ENCODE measurements around the gene ACOT7. TPM values are rescaled to one million over a fixed set of nuclear protein-coding genes. Genes with fewer than 3 reads are reported as not detected.

ACOT7 gene
- total RNA-seq, 1 experiment from 2014 or later, result 151 TPM

- DNase-seq (ENCODE audit: low spot score) (no peak), ATAC-seq (no peak)
- no peak overlapping the region for H3K27ac Mint-ChIP-seq
- no peak for TF ChIP-seq ELF4 (CRISPR knock-in tag; IDR thresholded peaks at IDR 0.05; ENCODE audit: low read depth)
- no peak for TF ChIP-seq ATF1 (CRISPR knock-in tag; IDR thresholded peaks at IDR 0.05)
- TF ChIP-seq GRHL2 (CRISPR knock-in tag; IDR thresholded peaks at IDR 0.05; ENCODE audit: insufficient replicate concordance, severe bottlenecking), result no peak
- TF ChIP-seq GTF2I (CRISPR knock-in tag; conservative IDR thresholded peaks at IDR 0.05), result no peak
- TF ChIP-seq GABPB1 (CRISPR knock-in tag; IDR thresholded peaks at IDR 0.05), result no peak
- no peak for TF ChIP-seq CREM (CRISPR knock-in tag; IDR thresholded peaks at IDR 0.05)
- TF ChIP-seq E2F1 (CRISPR knock-in tag; IDR thresholded peaks at IDR 0.05), result no peak
- TF ChIP-seq ZNF416 (CRISPR knock-in tag; IDR thresholded peaks at IDR 0.05), result no peak
- TF ChIP-seq RELA (CRISPR knock-in tag; IDR thresholded peaks at IDR 0.05; ENCODE audit: borderline replicate concordance), result no peak
- no peak for TF ChIP-seq ZNF219 (CRISPR knock-in tag; IDR thresholded peaks at IDR 0.05; ENCODE audit: borderline replicate concordance)
- no peak for TF ChIP-seq E2F4 (CRISPR knock-in tag; IDR thresholded peaks at IDR 0.05; ENCODE audit: borderline replicate concordance, low read depth)
- TF ChIP-seq ZMAT4 (CRISPR knock-in tag; IDR thresholded peaks at IDR 0.05), result no peak
- peaks cover 15% of the 10 kb centered on the region for H3K4me1 Mint-ChIP-seq
- H3K36me3 Mint-ChIP-seq, result no peaks in the 10 kb centered on the region
- H3K9me3 Mint-ChIP-seq, result no peaks in the 10 kb centered on the region
- H3K27me3 Mint-ChIP-seq (ENCODE audit: low read depth), result peaks cover 53% of the 10 kb centered on the region
- ChIA-PET POLR2A (no interaction called here), CTCF (interaction anchor here (1.1 to 2.8 kb wide), 4 partner anchors 11 to 70 kb away, joined by 5 to 19 read pairs (median 10); no protein-coding TSS in a partner anchor)
- no peak overlapping the region for H3K4me3 Mint-ChIP-seq
These were observed 33.4 kb upstream of the ACOT7 start for GRCh38 chr1:6426972-6427350.

GRCh38 chr1:6426277-6426971 lies 32.9 kb upstream of the ACOT7 start:
- ATAC-seq (no peak), DNase-seq (ENCODE audit: low spot score) (no peak)
- POLR2A ChIA-PET, result no interaction called here
- no peaks in the 10 kb centered on the region for H3K9me3 Mint-ChIP-seq
- no peak for TF ChIP-seq RORB (CRISPR knock-in tag; IDR thresholded peaks at IDR 0.05)
- TF ChIP-seq PRDM15 (CRISPR knock-in tag; IDR thresholded peaks at IDR 0.05), result no peak
- TF ChIP-seq ELF4 (CRISPR knock-in tag; IDR thresholded peaks at IDR 0.05; ENCODE audit: low read depth), result no peak
- TF ChIP-seq IRF1 (CRISPR knock-in tag; IDR thresholded peaks at IDR 0.05), result no peak
- no peak for TF ChIP-seq ATF2 (CRISPR knock-in tag; IDR thresholded peaks at IDR 0.05; ENCODE audit: borderline replicate concordance, low read depth)
- no peak for TF ChIP-seq USF1 (CRISPR knock-in tag; IDR thresholded peaks at IDR 0.05)
- no peak for TF ChIP-seq SMAD3 (CRISPR knock-in tag; IDR thresholded peaks at IDR 0.05; ENCODE audit: borderline replicate concordance)
- no peak for TF ChIP-seq CREB1 (CRISPR knock-in tag; IDR thresholded peaks at IDR 0.05)
- no peak for TF ChIP-seq IRF2 (CRISPR knock-in tag; IDR thresholded peaks at IDR 0.05; ENCODE audit: borderline replicate concordance, low read depth)
- no peak for TF ChIP-seq TP53 (CRISPR knock-in tag; IDR thresholded peaks at IDR 0.05)
- H3K4me1 Mint-ChIP-seq, result peaks cover 15% of the 10 kb centered on the region
- no peak overlapping the region for H3K4me3 Mint-ChIP-seq
- H3K36me3 Mint-ChIP-seq, result no peaks in the 10 kb centered on the region
- no peak overlapping the region for H3K27ac Mint-ChIP-seq
- CTCF ChIA-PET, result interaction anchor here (1.1 to 2.8 kb wide), 4 partner anchors 12 to 69 kb away, joined by 5 to 19 read pairs (median 10); no protein-coding TSS in a partner anchor
- H3K27me3 Mint-ChIP-seq (ENCODE audit: low read depth), result peaks cover 59% of the 10 kb centered on the region
